ENCODE data around the gene CHURC1. TPM values are rescaled to one million over a fixed set of nuclear protein-coding genes. Genes with fewer than 3 reads are reported as not detected.

CHURC1 gene
- total RNA-seq, 2 donors from 2014 or later = 28.4 to 67.5 TPM

DNA sequence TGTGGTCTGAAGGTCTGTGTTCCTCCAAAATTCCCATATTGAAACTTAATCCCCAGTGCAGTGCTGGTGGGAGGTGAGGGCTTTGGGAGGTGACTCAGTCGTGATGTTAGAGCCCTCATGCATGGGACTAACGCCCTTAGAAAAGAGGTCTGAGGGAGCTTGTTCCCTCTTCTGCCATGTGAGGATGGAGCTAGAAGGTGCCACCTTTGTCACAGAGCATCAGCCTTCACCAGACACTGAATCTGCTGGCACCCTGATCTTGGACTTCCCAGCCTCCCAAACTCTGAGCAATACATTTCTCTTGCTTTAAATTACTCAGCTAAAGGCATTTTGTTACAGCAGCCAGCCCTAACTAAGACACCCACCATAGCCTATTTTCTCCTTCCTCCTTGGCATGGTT lies 43.9 kb downstream of the CHURC1 start:
- Mint-ChIP-seq H3K36me3 (no peaks in the 10 kb centered on the region), H3K9me3 (no peaks in the 10 kb centered on the region)
- no peak for DNase-seq (ENCODE audit: low spot score in 2 of 2)

DNA sequence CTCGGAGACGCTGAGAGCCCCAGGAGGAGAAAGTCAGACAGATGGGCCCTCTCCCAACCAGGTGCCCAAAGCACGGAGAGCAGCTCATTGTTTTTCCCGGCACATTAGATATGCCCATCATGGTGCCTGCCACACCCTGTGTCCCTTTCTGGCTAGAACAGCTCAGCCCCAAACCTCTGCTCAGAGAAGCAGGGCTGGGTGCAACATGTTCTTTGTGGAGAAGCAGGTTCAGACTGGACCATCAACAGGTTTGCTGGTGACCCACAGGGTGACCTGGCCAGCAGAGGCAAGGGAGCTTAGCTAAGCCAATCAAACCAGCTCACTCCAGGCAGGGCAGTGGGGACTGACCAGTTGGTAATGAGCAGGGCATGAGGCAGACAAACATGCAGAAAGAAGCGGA lies 44.5 kb downstream of the CHURC1 start:
- no peaks in the 10 kb centered on the region for H3K36me3 Mint-ChIP-seq
- ATAC-seq (no peak), DNase-seq (ENCODE audit: low spot score in 2 of 2) (no peak)
- H3K9me3 Mint-ChIP-seq = no peaks in the 10 kb centered on the region
- no peak overlapping the region for H3K27ac Mint-ChIP-seq

More for the DNA sequence above, 43.9 kb downstream of the CHURC1 start:
- ATAC-seq = no peak
- peak overlapping the region in 1 of 2 donors; percentile 47 for H3K27ac Mint-ChIP-seq

DNA sequence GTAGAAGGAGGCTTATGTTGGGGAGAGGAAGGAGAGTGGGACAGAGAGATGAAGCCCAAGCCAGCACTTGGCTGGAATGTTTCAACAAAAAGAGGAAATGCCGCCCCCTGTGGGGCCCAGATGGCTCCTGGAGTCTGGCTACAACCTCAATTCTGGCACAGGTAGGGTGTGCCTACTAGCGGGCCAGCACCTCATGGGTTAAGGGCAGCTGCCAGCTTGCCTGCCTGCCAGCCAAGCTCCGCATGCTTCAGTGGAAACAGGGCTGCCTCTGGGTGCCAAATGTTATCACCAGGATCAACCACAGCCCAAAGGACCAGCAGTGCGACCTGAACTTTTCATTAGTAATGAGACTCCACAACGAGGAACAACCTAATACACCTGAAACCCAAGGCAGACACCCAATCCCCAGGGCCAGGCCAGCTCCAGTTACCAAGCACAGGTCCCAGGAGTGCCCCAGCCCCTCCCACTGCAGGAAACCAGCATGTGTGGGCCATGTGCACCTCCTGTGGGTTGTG lies 46.6 kb downstream of the CHURC1 start:
- Mint-ChIP-seq H3K36me3 (no peaks in the 10 kb centered on the region), H3K27ac (peak overlapping the region in 1 of 2 donors; percentile 23), H3K9me3 (no peaks in the 10 kb centered on the region)
- ATAC-seq = no peak
- no peak for DNase-seq (ENCODE audit: low spot score in 2 of 2)

DNA sequence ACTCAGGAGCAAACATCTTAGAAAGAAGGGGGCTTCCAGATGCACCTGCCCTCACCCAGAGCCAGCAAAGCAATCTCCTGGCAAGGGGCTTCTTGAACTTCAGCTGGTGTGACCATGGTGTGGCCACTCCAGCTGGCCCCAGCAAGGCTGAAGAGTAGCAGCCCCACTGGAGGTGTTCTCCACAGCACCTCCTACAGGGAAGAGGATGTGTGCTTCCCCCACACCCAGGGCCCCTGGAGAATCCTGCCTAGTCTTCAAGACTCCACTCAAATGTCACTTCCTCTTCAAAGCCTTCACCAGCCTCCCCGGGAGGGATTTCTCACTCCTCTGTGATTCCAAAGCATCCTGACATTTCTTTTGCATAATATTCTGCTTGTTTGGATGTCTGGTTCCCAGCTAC lies 49.4 kb downstream of the CHURC1 start:
- DNase-seq (ENCODE audit: low spot score in 2 of 2) = no peak
- ATAC-seq = no peak
- Mint-ChIP-seq H3K27ac (no peak overlapping the region), H3K9me3 (no peaks in the 10 kb centered on the region), H3K36me3 (no peaks in the 10 kb centered on the region)

DNA sequence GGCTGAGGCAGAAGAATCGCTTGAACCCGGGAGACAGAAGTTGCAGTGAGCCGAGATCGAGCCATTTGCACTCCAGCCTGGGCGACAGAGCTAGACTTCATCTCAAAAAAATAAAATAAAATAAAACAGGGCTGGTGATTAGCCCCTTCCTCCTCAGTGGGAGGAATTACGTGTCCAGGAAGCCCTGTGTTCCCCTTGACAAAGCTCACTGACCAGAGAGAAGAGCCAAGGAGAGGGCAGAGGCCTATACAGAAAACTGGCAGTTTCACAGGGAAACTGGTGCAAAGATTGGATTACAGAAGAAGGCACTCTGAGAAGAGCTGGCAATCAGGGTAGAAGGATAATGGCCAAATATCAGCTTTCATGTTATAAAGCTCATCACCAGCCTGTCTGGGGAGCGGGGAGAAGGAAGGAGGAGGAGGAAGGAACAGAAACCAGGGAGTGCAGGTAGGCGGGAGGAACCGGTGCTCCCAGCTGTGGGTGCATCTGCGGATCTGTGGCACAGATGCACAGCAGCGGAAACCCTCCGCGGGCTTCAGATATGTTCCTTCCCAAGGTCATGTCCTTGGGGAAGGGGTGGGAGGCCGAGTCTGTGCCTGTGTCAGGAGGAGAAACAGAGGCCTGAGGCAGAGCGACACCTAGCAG lies 51.2 kb downstream of the CHURC1 start:
- ATAC-seq (no peak), DNase-seq (ENCODE audit: low spot score in 2 of 2) (no peak)
- Mint-ChIP-seq H3K27ac (no peak overlapping the region), H3K9me3 (no peaks in the 10 kb centered on the region), H3K36me3 (no peaks in the 10 kb centered on the region)

DNA sequence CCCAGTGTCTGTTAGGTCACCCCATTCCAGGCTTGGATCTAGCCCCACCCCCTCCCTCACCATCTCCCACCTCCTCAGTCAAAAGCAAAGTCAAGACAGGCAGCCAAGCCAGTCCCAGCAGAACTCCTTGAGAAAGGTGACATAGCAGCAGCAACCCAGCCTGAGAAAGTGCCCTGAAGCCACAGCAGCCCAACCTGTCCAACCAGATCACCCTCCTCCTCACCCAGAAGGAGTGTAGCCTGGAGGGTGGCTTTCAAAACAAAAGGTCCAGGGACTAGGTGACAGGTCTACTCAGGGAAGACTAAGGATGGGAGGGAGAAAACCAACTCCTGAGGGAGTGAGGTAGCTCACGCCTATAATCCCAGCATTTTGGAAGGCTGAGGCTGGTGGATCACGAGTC lies 52.7 kb downstream of the CHURC1 start:
- no peak overlapping the region for H3K27ac Mint-ChIP-seq
- no peaks in the 10 kb centered on the region for H3K9me3 Mint-ChIP-seq
- DNase-seq (ENCODE audit: low spot score in 2 of 2) (no peak), ATAC-seq (no peak)
- no peaks in the 10 kb centered on the region for H3K36me3 Mint-ChIP-seq

DNA sequence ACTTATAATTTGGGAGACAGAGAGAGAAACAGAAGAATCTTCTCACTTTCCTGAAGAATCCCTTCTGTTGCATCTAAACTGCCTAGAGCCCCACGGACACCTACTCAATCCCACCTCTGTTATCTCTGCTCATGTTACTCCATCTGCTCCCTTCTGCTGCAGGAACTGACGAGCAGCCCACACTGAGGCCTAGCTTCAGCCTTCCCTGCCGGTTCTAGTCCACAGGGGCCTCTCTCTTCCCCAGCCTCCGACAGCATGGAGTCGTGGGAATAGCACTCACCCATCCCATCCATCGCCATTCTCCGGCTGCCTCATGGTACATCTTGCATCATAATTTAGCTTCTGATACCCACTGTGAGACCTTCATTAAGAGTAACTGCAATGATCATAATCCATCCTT lies 53.9 kb downstream of the CHURC1 start:
- ATAC-seq (no peak), DNase-seq (ENCODE audit: low spot score in 2 of 2) (no peak)
- Mint-ChIP-seq H3K9me3 (no peaks in the 10 kb centered on the region), H3K36me3 (no peaks in the 10 kb centered on the region), H3K27ac (no peak overlapping the region)

DNA sequence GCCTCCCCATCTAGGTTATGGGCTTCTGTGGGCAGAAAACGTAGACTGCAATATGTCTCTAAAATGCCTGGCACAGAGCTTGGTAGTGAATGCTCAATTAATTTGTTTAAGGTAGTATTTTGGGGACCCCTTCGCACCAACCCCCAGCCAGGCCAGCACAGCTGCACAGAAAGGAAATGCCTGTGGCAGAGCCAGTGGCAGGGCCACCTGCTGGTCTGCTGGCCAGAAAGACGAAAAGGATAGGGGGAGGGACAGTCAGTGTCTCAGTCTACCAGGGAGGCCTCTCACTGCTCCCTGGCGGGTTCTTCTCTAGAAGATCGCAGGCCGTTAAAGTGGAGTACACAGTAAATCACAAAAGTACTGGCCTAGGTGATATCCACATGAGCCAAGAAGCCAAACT lies 54.4 kb downstream of the CHURC1 start:
- Mint-ChIP-seq H3K9me3 (no peaks in the 10 kb centered on the region), H3K27ac (no peak overlapping the region), H3K36me3 (no peaks in the 10 kb centered on the region)
- DNase-seq (ENCODE audit: low spot score in 2 of 2) = no peak
- ATAC-seq = no peak

DNA sequence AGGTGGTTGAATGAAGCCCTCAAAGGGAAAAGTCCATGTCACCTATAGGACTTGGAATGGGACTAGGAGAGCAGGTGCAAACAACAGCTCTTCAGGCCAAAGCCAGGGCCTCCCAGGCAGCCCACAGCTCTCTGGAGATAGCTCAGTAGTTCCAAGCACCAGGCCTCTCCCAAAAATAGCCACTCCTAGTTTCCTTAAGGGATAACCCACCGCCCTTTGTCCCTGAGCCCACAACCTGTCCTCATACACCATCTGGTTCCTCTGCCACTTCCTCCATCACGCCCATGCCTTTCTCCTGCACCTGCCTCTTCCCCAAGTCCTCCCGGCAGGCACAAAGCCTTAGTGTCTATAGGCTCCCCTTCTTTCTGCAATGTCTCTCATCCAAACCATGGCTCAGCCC lies 55.8 kb downstream of the CHURC1 start:
- H3K9me3 Mint-ChIP-seq = no peaks in the 10 kb centered on the region
- no peak overlapping the region for H3K27ac Mint-ChIP-seq
- ATAC-seq = no peak
- H3K36me3 Mint-ChIP-seq = no peaks in the 10 kb centered on the region
- no peak for DNase-seq (ENCODE audit: low spot score in 2 of 2)

DNA sequence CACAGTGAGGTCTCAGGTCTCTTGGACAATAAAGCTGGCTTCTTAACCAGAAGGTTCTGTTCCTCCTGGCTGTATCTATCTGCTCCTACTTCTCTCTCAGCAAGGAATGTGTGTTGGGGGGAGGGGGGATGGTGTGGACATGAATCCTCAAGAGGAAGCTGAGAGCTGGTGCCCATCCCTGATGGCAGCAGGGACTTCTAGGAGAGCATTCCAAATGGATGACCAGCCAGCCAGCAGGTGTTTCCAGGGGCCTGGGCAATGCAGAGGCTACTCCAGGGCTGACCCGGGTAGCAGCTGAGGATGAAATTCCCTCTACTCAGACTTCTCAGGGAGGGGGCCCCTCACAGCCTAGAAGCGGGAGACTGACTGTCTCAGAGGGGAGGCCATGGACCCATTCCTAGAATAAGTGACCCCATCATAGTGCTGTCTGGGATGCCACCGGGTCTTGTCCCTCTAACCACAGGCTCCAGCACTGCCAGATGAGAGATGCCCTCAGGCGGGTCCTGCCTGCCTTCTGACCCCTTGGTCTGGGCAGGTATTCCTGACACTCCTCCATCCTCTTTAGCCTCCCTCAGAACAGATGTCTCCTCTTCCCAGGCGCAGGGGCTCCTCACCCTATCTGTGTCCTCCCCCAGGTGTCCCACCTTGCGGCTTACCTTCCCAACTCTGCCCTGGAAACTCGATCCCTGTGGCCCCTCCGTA lies 56.7 kb downstream of the CHURC1 start:
- no peak for ATAC-seq
- Mint-ChIP-seq H3K27ac (no peak overlapping the region), H3K36me3 (no peaks in the 10 kb centered on the region), H3K9me3 (no peaks in the 10 kb centered on the region)
- no peak for DNase-seq (ENCODE audit: low spot score in 2 of 2)

DNA sequence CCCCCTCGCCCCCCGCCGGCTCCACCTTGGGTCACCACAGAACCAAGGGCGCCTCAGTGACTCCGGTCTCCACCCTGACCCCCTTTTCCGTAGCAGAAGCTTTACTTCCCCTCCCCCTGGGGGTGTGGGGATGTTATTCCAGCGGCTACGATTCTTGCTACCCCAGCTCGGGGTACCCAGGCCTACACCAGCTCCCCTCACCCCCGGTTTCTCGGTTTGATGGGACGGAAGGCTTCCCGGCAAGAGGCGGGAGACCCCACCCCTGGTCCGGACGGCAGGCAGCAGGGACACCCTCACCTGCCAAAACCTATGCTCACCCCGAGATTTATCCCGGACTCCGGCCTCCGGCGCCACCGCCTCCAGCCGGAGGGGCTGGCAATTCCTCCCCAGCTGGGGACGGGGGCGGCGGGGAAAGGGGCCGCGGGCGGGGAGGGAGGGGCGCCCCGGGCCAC lies 57.3 kb downstream of the CHURC1 start:
- no peak overlapping the region for H3K27ac Mint-ChIP-seq
- no peaks in the 10 kb centered on the region for H3K9me3 Mint-ChIP-seq
- H3K36me3 Mint-ChIP-seq = no peaks in the 10 kb centered on the region
- ATAC-seq = peak in 1 of 2 donors; percentile 17
- DNase-seq (ENCODE audit: low spot score in 2 of 2) = no peak

DNA sequence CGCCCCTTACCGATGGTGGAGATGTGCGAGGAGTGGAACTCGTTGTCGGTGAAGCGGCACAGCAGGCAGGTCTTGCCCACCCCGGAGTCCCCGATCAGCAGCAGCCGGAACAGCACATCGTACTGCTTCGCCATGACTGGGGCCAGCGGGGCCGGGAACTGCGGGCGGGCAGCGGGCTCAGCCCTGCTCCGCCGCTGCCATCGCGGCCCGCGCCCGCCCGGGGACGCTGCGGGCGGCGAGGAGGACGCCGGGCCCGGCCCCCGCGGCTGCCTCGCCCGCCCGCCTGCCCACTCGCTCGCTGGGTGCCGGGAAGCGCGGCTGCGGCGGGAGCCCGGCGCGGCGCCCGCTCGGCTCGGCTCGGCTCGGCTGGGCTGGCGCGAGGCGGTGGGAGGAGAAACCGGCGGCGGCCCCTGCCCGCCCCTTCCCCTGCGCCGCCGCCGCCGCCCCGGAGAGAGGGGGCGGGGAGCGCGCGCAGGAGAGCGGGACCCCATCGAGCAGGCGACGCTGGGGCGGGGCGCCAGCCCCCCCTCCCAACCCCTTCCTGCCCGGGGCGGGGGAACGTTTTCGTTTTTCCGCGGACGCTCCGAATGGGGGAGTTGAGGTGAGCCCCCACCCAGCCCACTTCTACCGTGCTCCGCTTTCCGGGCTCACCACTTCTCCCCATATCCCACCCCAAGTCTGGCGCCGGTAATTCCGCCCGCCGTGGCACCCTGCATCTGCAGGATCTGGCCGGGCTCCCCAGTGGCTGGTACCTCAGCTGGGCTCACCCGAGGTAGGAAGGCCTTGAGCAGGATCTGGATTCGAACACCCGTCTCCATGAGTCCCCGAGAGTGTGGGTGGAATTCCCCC lies 57.9 kb downstream of the CHURC1 start, which contains the start of gene RAB15:
Gene RAB15, minus strand, starts transcription at position 394 of the 849 bp plus-strand sequence. Its CDS starts 260 bp downstream, at position 134.
- peak in 1 of 2 donors; percentile 48 for DNase-seq (ENCODE audit: low spot score in 2 of 2)
- Mint-ChIP-seq H3K27ac (peak within 1 kb of the TSS; percentile 65 to 81), H3K36me3 (no peaks in the 10 kb centered on the region), H3K9me3 (no peaks in the 10 kb centered on the region)
- peak; percentile 77 to 82 for ATAC-seq

DNA sequence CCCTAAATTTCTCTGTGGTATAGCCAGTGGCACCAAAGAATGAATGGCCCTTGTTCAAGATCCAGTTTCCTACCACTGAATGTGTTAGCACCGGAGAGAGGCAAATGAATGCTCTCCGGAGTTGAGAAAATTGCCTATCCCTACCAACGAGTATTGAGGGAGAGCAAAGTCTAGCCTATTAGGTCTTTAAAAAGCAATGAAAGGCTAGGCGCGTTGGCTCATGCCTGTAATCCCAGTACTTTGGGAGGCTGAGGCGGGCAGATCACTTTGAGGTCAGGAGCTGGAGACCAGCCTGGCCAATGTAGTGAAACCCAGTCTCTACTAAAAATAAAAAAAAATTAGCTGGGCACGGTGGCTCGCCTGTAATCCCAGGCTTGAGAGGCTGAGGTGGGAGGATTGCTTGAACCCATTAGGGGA lies 58.8 kb downstream of the CHURC1 start:
- H3K36me3 Mint-ChIP-seq = no peaks in the 10 kb centered on the region
- DNase-seq (ENCODE audit: low spot score in 2 of 2) = no peak
- no peak for ATAC-seq
- H3K27ac Mint-ChIP-seq = no peak overlapping the region
- H3K9me3 Mint-ChIP-seq = no peaks in the 10 kb centered on the region

DNA sequence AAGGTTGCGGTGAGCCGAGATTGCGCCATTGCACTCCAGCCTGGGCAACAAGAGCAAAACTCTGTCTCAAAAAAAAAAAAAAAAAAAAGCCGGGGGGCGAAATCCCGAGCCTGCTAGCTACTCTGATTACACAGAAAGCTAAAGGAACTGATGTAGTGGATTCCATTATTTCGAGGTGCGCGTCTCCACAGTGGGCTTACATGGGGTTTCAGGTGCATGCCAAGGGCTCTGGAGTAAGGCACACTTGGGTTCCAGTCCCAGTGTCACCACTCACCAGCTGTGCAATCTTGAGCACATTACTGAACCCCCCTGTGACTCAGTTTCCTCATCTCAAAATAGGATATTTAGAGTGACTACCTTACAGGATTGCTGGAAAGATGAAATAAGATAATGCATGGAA lies 59.6 kb downstream of the CHURC1 start:
- Mint-ChIP-seq H3K36me3 (no peaks in the 10 kb centered on the region), H3K9me3 (no peaks in the 10 kb centered on the region), H3K27ac (peak overlapping the region in 1 of 2 donors; percentile 66)
- ATAC-seq (no peak), DNase-seq (ENCODE audit: low spot score in 2 of 2) (no peak)

DNA sequence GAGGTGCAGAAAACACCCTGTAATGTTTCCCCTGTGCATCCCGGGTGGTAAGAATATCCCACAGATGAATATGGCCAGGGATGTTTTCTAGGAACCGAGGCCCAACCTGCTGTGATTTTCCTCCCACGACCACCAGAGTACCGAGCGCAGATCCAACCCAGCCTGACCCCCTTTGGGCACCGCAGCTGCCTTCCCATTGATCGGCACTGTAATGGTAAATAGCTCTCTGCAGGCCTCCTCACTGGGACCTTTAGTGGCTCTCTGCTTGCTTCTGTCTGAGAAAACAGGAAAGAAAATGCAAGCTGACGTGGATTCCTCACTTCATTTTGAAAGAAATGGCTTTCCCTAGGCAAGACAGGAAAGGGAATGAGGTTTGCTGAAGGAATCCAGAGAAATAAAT lies 60.3 kb downstream of the CHURC1 start:
- no peak overlapping the region for H3K27ac Mint-ChIP-seq
- no peaks in the 10 kb centered on the region for H3K9me3 Mint-ChIP-seq
- H3K36me3 Mint-ChIP-seq = no peaks in the 10 kb centered on the region
- ATAC-seq = no peak
- no peak for DNase-seq (ENCODE audit: low spot score in 2 of 2)

DNA sequence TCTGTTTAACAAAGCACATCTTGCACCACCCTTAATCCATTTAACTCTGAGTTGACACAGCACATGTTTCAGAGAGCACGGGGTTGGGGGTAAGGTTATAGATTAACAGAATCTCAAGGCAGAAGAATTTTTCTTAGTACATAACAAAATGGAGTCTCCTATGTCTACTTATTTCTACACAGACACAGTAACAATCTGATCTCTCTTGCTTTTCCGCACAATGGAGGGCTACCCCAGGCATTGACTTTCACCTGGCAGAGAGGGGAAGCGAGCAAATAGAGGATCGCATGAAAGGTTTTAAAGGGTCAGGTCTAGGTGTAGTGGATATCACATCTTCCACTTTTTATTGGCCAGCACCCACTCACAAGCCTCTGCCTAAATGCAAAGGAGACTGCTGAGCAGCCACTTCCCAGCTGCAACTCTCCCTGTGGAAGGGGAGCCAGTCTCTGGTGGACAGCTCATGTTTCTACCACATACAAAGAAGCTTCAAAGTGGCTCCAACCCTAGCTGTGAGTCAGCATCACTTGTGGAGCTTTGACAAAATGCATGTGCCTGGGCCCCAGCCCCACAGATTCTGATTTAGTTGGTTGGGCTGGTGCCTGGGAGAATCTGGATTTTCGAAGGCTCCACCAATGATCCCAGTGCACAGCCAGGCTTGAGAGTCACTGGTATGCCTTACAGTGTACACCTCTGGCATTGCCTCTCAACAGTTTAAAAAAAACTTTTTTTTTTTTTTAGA lies 65.2 kb downstream of the CHURC1 start:
- Mint-ChIP-seq H3K9me3 (no peaks in the 10 kb centered on the region), H3K36me3 (no peaks in the 10 kb centered on the region), H3K27ac (no peak overlapping the region)
- DNase-seq (ENCODE audit: low spot score in 2 of 2) (no peak), ATAC-seq (peak; percentile 22 to 39)

Measured in activated naive CD4-positive, alpha-beta T cell treated with anti-CD3 and anti-CD28 coated beads, Interleukin-2, amount 50 U/mL, for 72 hours (primary cell).